Type B pancreatic cell (in vitro differentiated cells): ENCODE measurements around the gene MFRP. TPM values are rescaled to one million over a fixed set of nuclear protein-coding genes. Genes with fewer than 3 reads are reported as not detected.

Experiments used
- DNase-seq: peaks from one replicate; pipeline ENCODE4 v3.0.0; 2021; ENCODE audit warnings: mixed read lengths; ENCODE audit not compliant: unreplicated experiment; ENCODE audit errors: extremely low spot score
- H3K27ac Mint-ChIP-seq: 2 replicates; pipeline ENCODE4 v1.8.0; 2021; ENCODE audit warnings: mild to moderate bottlenecking, mixed read lengths
- H3K27me3 Mint-ChIP-seq: 2 replicates; pipeline ENCODE4 v1.8.0; 2021; ENCODE audit warnings: mixed read lengths
- H3K36me3 Mint-ChIP-seq: 2 replicates; pipeline ENCODE4 v1.8.0; 2021; ENCODE audit warnings: mixed read lengths
- H3K4me1 Mint-ChIP-seq: one replicate; pipeline ENCODE4 v1.8.0; 2021; ENCODE audit warnings: mixed read lengths; ENCODE audit not compliant: unreplicated experiment
- H3K4me3 Mint-ChIP-seq: 2 replicates; pipeline ENCODE4 v1.8.0; 2021; ENCODE audit warnings: mild to moderate bottlenecking, mixed read lengths
- H3K9me3 Mint-ChIP-seq: 2 replicates; pipeline ENCODE4 v1.8.0; 2021; ENCODE audit warnings: mixed read lengths
- CTCF ChIP-seq: fragments of 200-600 bp; sonication (generic); conservative IDR thresholded peaks from 2 replicates; pipeline ENCODE4 v1.5.0; 2021; ENCODE audit warnings: antibody characterized with exemption, mild to moderate bottlenecking
- total RNA-seq: library from RNA; stranded (reverse); gene quantifications from 2 replicates; pipeline ENCODE4 v1.2.1, GENCODE V29; 2021; ENCODE audit warnings: low replicate concordance

The MFRP gene
- total RNA-seq, 1 donor from 2014 or later = not detected

DNA sequence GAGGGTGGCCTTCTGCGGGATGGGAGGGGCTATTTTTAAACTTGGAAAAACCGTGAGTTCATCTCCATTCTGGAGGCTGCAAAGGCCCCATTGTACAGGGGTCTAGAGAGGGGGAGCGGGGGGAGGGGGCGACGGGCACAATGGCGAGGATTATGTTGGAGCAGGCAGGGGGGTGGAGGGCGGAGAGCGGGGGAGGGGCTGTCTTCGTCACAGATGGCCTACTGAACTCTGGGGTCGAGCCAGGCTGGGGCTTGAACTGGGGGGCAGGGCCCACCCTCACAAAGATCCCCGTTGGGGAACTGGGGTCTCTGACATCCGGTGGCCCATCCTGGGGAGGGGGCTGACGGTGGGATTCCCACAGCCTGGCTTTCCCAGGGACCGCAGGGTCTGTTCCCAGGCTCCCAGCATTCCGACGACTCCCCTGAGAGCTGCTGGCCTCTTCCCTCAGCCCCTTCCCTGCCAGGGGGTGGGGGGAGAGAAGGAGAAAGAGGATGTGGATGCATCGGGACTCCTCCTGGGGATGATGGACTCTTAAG, 26.2 kb downstream of the MFRP start:
- Mint-ChIP-seq H3K27me3 (peaks cover 40% of the 10 kb centered on the region), H3K4me1 (peaks cover 27% of the 10 kb centered on the region), H3K27ac (peak overlapping the region; percentile 62), H3K4me3 (peak overlapping the region; percentile 83), H3K9me3 (no peaks in the 10 kb centered on the region), H3K36me3 (no peaks in the 10 kb centered on the region)
- DNase-seq = peak; percentile 72
- TF ChIP-seq CTCF = no peak

- H3K4me1 Mint-ChIP-seq = peaks cover 27% of the 10 kb centered on the region
- H3K27ac Mint-ChIP-seq = peak overlapping the region; percentile 62
- no peaks in the 10 kb centered on the region for H3K9me3 Mint-ChIP-seq
- no peak for DNase-seq
- no peak for TF ChIP-seq CTCF
- peak overlapping the region; percentile 83 for H3K4me3 Mint-ChIP-seq
- H3K27me3 Mint-ChIP-seq = peaks cover 46% of the 10 kb centered on the region
- no peaks in the 10 kb centered on the region for H3K36me3 Mint-ChIP-seq
Observed at GRCh38 chr11:119319700-119320239, 26.7 kb downstream of the MFRP start.

GRCh38 chr11:119319136-119319699, 27.3 kb downstream of the MFRP start:
- no peaks in the 10 kb centered on the region for H3K9me3 Mint-ChIP-seq
- H3K36me3 Mint-ChIP-seq = no peaks in the 10 kb centered on the region
- peaks cover 27% of the 10 kb centered on the region for H3K4me1 Mint-ChIP-seq
- no peak for TF ChIP-seq CTCF
- H3K4me3 Mint-ChIP-seq = peak overlapping the region; percentile 73
- H3K27me3 Mint-ChIP-seq = peaks cover 51% of the 10 kb centered on the region
- no peak for DNase-seq
- H3K27ac Mint-ChIP-seq = no peak overlapping the region

GRCh38 chr11:119318240-119319135, 28.0 kb downstream of the MFRP start:
- H3K4me1 Mint-ChIP-seq = peaks cover 20% of the 10 kb centered on the region
- TF ChIP-seq CTCF = no peak
- no peak overlapping the region for H3K27ac Mint-ChIP-seq
- no peak for DNase-seq
- H3K27me3 Mint-ChIP-seq = peaks cover 51% of the 10 kb centered on the region
- H3K36me3 Mint-ChIP-seq = no peaks in the 10 kb centered on the region
- no peaks in the 10 kb centered on the region for H3K9me3 Mint-ChIP-seq
- peak overlapping the region; percentile 73 for H3K4me3 Mint-ChIP-seq

GRCh38 chr11:119317592-119318239, 28.8 kb downstream of the MFRP start:
- Mint-ChIP-seq H3K27me3 (peaks cover 50% of the 10 kb centered on the region), H3K4me3 (peak overlapping the region; percentile 66), H3K9me3 (no peaks in the 10 kb centered on the region), H3K27ac (no peak overlapping the region), H3K36me3 (no peaks in the 10 kb centered on the region), H3K4me1 (peaks cover 18% of the 10 kb centered on the region)
- TF ChIP-seq CTCF = no peak
- no peak for DNase-seq
